ENCODE data around the gene ZNF628.
A peak's percentile ranks its signal among the peaks of the same experiment; 100 is the strongest.

Gene ZNF628

GRCh38 chr19:55528030-55528803 is 51.8 kb downstream of the ZNF628 start:
- peak; percentile 38 for DNase-seq (ENCODE audit: low spot score)

DNA sequence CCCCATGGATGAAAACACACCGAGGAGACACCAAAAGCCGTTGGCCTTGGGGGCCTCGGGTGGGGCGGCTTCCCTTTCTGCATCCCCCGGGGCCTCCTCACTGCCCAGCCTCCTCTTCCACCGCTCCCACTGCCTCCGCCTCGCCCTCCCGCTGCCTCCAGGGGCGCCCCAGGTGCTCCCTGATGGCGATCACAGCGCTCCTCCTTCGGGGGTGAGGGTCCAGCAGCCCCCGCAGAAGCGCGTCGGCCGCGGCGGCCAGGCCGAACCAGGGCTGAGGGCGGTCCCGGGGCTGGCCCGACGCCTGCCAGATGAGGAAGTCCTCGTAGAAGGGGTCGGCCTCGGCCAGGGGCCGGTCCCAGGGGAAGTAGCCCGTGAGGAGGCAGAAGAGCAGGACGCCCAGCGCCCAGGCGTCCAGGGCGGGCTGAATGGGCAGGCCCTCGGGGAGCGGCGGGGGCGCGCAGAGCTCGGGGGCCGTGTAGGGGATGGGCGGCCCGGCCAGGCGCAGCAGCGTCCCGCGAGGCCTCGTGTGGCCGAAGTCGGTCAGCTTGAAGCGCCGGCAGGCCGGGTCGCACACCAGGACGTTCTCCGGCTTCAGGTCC is 53.3 kb downstream of the ZNF628 start:
- no peak for DNase-seq (ENCODE audit: low spot score)

DNA sequence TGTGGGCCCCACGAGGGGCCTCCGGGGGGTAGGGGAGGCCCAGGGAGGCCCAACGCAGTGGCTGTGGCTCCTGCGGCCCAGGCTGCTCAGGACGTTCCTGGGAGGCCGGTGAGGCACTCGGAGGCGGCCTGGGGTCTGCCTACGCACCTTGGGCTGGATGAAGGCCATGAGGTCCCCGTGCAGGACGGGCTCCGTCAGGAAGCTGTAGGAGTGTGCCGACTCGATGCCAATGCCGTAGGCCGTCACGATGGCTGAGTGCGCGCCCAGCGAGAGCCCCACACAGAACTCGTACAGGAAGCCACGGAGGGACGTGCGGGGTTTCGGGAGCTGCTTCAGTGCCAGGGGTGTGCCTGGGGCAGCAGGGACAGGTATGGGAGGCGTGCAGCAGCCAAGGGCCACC is 54.6 kb downstream of the ZNF628 start:
- no peak for DNase-seq (ENCODE audit: low spot score)
